RCC 7860 (cell line): Measurements from ENCODE around the gene HSF2BP.
A peak's percentile ranks its signal among the peaks of the same experiment; 100 is the strongest.
"Not testable (repeated sequence)": the region's sequence is repeated elsewhere in the genome, so short reads cannot be mapped to it uniquely, and the experiment has no call there.

Source experiments
- DNase-seq: peaks from one replicate; pipeline ENCODE4 v3.0.0-alpha.2; 2015; ENCODE audit warnings: low spot score
- FAIRE-seq: peaks from 2 replicates; lab custom pipeline; 2012; peaks lifted over from hg19 to GRCh38; lab: Jason Lieb, UNC

Gene HSF2BP

GRCh38 chr21:43623588-43623987, 35.7 kb downstream of the HSF2BP start:
- DNase-seq (no peak), FAIRE-seq (no peak)

GRCh38 chr21:43622796-43623195, 36.5 kb downstream of the HSF2BP start:
- DNase-seq (no peak), FAIRE-seq (no peak)

- FAIRE-seq = no peak
- no peak for DNase-seq
These were observed 39.4 kb downstream of the HSF2BP start for GRCh38 chr21:43619856-43620255.

GRCh38 chr21:43619344-43619743, 39.9 kb downstream of the HSF2BP start:
- FAIRE-seq = no peak
- no peak for DNase-seq

- FAIRE-seq (no peak), DNase-seq (no peak)
These were observed 40.3 kb downstream of the HSF2BP start for GRCh38 chr21:43618940-43619339.

GRCh38 chr21:43616861-43617260, 42.4 kb downstream of the HSF2BP start:
- FAIRE-seq, DNase-seq: not testable (repeated sequence)

- no peak for DNase-seq
- FAIRE-seq = no peak
These were observed 44.4 kb downstream of the HSF2BP start for GRCh38 chr21:43614839-43615238.

- FAIRE-seq (peak; percentile 95), DNase-seq (peak; percentile 92)
These were observed 45.3 kb downstream of the HSF2BP start for GRCh38 chr21:43613755-43614638.

- peak; percentile 66 for FAIRE-seq
- peak; percentile 55 for DNase-seq
These were observed 47.5 kb downstream of the HSF2BP start for GRCh38 chr21:43611598-43612369.

GRCh38 chr21:43609501-43610340, 49.6 kb downstream of the HSF2BP start:
- DNase-seq (peak; percentile 94), FAIRE-seq (peak; percentile 87)

GRCh38 chr21:43608664-43609063, 50.6 kb downstream of the HSF2BP start:
- FAIRE-seq (no peak), DNase-seq (no peak)

GRCh38 chr21:43608225-43608624, 51.1 kb downstream of the HSF2BP start:
- FAIRE-seq = peak; percentile 88
- DNase-seq = peak; percentile 62

GRCh38 chr21:43605320-43606215, 53.7 kb downstream of the HSF2BP start:
- no peak for FAIRE-seq
- DNase-seq = no peak

- no peak for DNase-seq
- FAIRE-seq = no peak
These were observed 54.6 kb downstream of the HSF2BP start for GRCh38 chr21:43604505-43605204.

GRCh38 chr21:43603641-43604504, 55.4 kb downstream of the HSF2BP start:
- DNase-seq = no peak
- no peak for FAIRE-seq

GRCh38 chr21:43603233-43603626, 56.1 kb downstream of the HSF2BP start:
- peak; percentile 68 for DNase-seq
- FAIRE-seq = no peak

- DNase-seq (no peak), FAIRE-seq (no peak)
These were observed 56.7 kb downstream of the HSF2BP start for GRCh38 chr21:43602266-43603232.
